Activated CD4-positive, alpha-beta T cell treated with anti-CD3 and anti-CD28 coated beads for 36 hours (primary cell): ENCODE data around the gene DNMBP. TPM values are rescaled to one million over a fixed set of nuclear protein-coding genes. Genes with fewer than 3 reads are reported as not detected.
"Not testable (repeated sequence)": the region's sequence is repeated elsewhere in the genome, so short reads cannot be mapped to it uniquely, and the experiment has no call there.

Source experiments
- ATAC-seq: fragments of 200-7000 bp; cut with Tn5 transposase; one replicate; pipeline ENCODE4 v1.10.0; 2021; ENCODE audit warnings: mild to moderate bottlenecking, moderate library complexity
- CTCF ChIA-PET: fragments of 350-600 bp; sonication (Branson Sonifier 250); formaldehyde crosslinking; loops from one replicate; lab custom pipeline; 2021; ENCODE audit warnings: antibody characterized with exemption; lab: Charles Lee
- POLR2A ChIA-PET: fragments of 350-600 bp; sonication (Branson Sonifier 250); formaldehyde crosslinking; loops from one replicate; lab custom pipeline; 2021; ENCODE audit warnings: antibody characterized with exemption, inconsistent platforms; lab: Charles Lee
- DNase-seq: peaks from one replicate; pipeline ENCODE4 v3.0.0-alpha.2; 2020
- H3K27ac Mint-ChIP-seq: one replicate; pipeline ENCODE4 v1.8.0; 2021; ENCODE audit warnings: mixed read lengths
- H3K27me3 Mint-ChIP-seq: one replicate; pipeline ENCODE4 v1.8.0; 2021; ENCODE audit warnings: mixed read lengths
- H3K36me3 Mint-ChIP-seq: one replicate; pipeline ENCODE4 v1.8.0; 2021; ENCODE audit warnings: low read depth, mixed read lengths
- H3K4me1 Mint-ChIP-seq: one replicate; pipeline ENCODE4 v1.8.0; 2021; ENCODE audit warnings: mixed read lengths
- H3K4me3 Mint-ChIP-seq: one replicate; pipeline ENCODE4 v1.8.0; 2021; ENCODE audit warnings: mild to moderate bottlenecking, moderate library complexity, mixed read lengths
- H3K9me3 Mint-ChIP-seq: one replicate; pipeline ENCODE4 v1.8.0; 2021; ENCODE audit warnings: low read depth, mixed read lengths
- intact Hi-C, 2 experiments: fragments of 100-400 bp; cut with DNase I in 1 of 2; cut with micrococcal nuclease in 1 of 2; formaldehyde crosslinking; loops; one replicate each; pipeline versions ENCODE4 v1.14.2 to v1.15.1; 2022 to 2024; cut with DNase I, micrococcal nuclease
- total RNA-seq, 2 experiments: library from RNA; stranded (reverse); gene quantifications; one replicate each; pipeline ENCODE4 v1.2.3, GENCODE V29; 2021

The DNMBP gene
- total RNA-seq, 2 experiments from 2014 or later: 1.9 to 2.4 TPM

- POLR2A ChIA-PET: no interaction called here
- no peaks in the 10 kb centered on the region for H3K9me3 Mint-ChIP-seq
- DNase-seq (no peak), ATAC-seq (no peak)
- no peaks in the 10 kb centered on the region for H3K27me3 Mint-ChIP-seq
- H3K4me1 Mint-ChIP-seq: no peaks in the 10 kb centered on the region
- intact Hi-C loops: no loop called here
- H3K36me3 Mint-ChIP-seq: no peaks in the 10 kb centered on the region
- CTCF ChIA-PET: no interaction called here
- no peak overlapping the region for H3K27ac Mint-ChIP-seq
- no peak overlapping the region for H3K4me3 Mint-ChIP-seq
These were observed 97.7 kb downstream of the DNMBP start for GRCh38 chr10:99912041-99912440.

GRCh38 chr10:99908512-99908911, 101.2 kb downstream of the DNMBP start:
- Mint-ChIP-seq H3K27ac (no peak overlapping the region), H3K4me1 (no peaks in the 10 kb centered on the region), H3K36me3 (peaks cover 2% of the 10 kb centered on the region), H3K27me3 (no peaks in the 10 kb centered on the region), H3K9me3 (no peaks in the 10 kb centered on the region), H3K4me3 (no peak overlapping the region)
- DNase-seq (peak; percentile 34), ATAC-seq (peak; percentile 93)
- POLR2A ChIA-PET: no interaction called here
- intact Hi-C loops: no loop called here
- CTCF ChIA-PET: interaction anchor here (1.0 kb wide), 1 partner anchor 97 kb away, joined by 3 read pairs; no protein-coding TSS in a partner anchor

GRCh38 chr10:99906470-99906869, 103.3 kb downstream of the DNMBP start:
- H3K36me3 Mint-ChIP-seq: peaks cover 2% of the 10 kb centered on the region
- H3K9me3 Mint-ChIP-seq: no peaks in the 10 kb centered on the region
- ChIA-PET CTCF (no interaction called here), POLR2A (no interaction called here)
- H3K27ac Mint-ChIP-seq: no peak overlapping the region
- intact Hi-C loops: no loop called here
- DNase-seq: no peak
- H3K4me1 Mint-ChIP-seq: no peaks in the 10 kb centered on the region
- H3K4me3 Mint-ChIP-seq: no peak overlapping the region
- ATAC-seq: no peak
- no peaks in the 10 kb centered on the region for H3K27me3 Mint-ChIP-seq

- no peaks in the 10 kb centered on the region for H3K4me1 Mint-ChIP-seq
- CTCF ChIA-PET: no interaction called here
- ATAC-seq: no peak
- intact Hi-C loops: no loop called here
- no peaks in the 10 kb centered on the region for H3K27me3 Mint-ChIP-seq
- POLR2A ChIA-PET: no interaction called here
- H3K36me3 Mint-ChIP-seq: peaks cover 2% of the 10 kb centered on the region
- DNase-seq: no peak
- H3K4me3 Mint-ChIP-seq: no peak overlapping the region
- no peak overlapping the region for H3K27ac Mint-ChIP-seq
- H3K9me3 Mint-ChIP-seq: no peaks in the 10 kb centered on the region
These were observed 103.8 kb downstream of the DNMBP start for GRCh38 chr10:99905971-99906370.

- no peaks in the 10 kb centered on the region for H3K4me1 Mint-ChIP-seq
- ATAC-seq (no peak), DNase-seq (no peak)
- H3K4me3 Mint-ChIP-seq: no peak overlapping the region
- no peaks in the 10 kb centered on the region for H3K27me3 Mint-ChIP-seq
- no peak overlapping the region for H3K27ac Mint-ChIP-seq
- CTCF ChIA-PET: no interaction called here
- POLR2A ChIA-PET: no interaction called here
- peaks cover 6% of the 10 kb centered on the region for H3K36me3 Mint-ChIP-seq
- H3K9me3 Mint-ChIP-seq: no peaks in the 10 kb centered on the region
- intact Hi-C loops: no loop called here
These were observed 113.9 kb downstream of the DNMBP start for GRCh38 chr10:99895867-99896266.

- ATAC-seq, H3K36me3 Mint-ChIP-seq, H3K4me1 Mint-ChIP-seq, intact Hi-C loops, POLR2A ChIA-PET, H3K9me3 Mint-ChIP-seq, H3K27ac Mint-ChIP-seq, DNase-seq, CTCF ChIA-PET, H3K4me3 Mint-ChIP-seq, H3K27me3 Mint-ChIP-seq: not testable (repeated sequence)
These were observed 114.7 kb downstream of the DNMBP start for GRCh38 chr10:99895066-99895465.

- CTCF ChIA-PET: interaction anchor here (1.0 kb wide), 1 partner anchor 112 kb away, joined by 4 read pairs; no protein-coding TSS in a partner anchor
- POLR2A ChIA-PET: interaction anchor here (0.6 kb wide), 1 partner anchor 97 kb away, joined by 3 read pairs; no protein-coding TSS in a partner anchor
- Mint-ChIP-seq H3K4me3 (no peak overlapping the region), H3K9me3 (no peaks in the 10 kb centered on the region), H3K36me3 (peaks cover 6% of the 10 kb centered on the region), H3K27me3 (no peaks in the 10 kb centered on the region), H3K27ac (no peak overlapping the region), H3K4me1 (no peaks in the 10 kb centered on the region)
- DNase-seq (no peak), ATAC-seq (no peak)
- intact Hi-C loops: no loop called here
These were observed 115.1 kb downstream of the DNMBP start for GRCh38 chr10:99894613-99895012.

- intact Hi-C loops: no loop called here
- CTCF ChIA-PET: interaction anchor here (1.0 kb wide), 2 partner anchors 9 kb away, joined by 3 to 5 read pairs; no protein-coding TSS in a partner anchor
- Mint-ChIP-seq H3K4me1 (no peaks in the 10 kb centered on the region), H3K4me3 (no peak overlapping the region), H3K27ac (no peak overlapping the region), H3K27me3 (no peaks in the 10 kb centered on the region), H3K36me3 (peaks cover 2% of the 10 kb centered on the region), H3K9me3 (no peaks in the 10 kb centered on the region)
- ATAC-seq: no peak
- POLR2A ChIA-PET: no interaction called here
- no peak for DNase-seq
These were observed 121.1 kb downstream of the DNMBP start for GRCh38 chr10:99888622-99889021.

- ChIA-PET CTCF (interaction anchor here (0.8 to 1.5 kb wide), 2 partner anchors 13 to 38 kb away, joined by 6 read pairs; no protein-coding TSS in a partner anchor), POLR2A (no interaction called here)
- Mint-ChIP-seq H3K27ac (no peak overlapping the region), H3K27me3 (no peaks in the 10 kb centered on the region), H3K9me3 (no peaks in the 10 kb centered on the region), H3K4me1 (peaks cover 4% of the 10 kb centered on the region), H3K36me3 (peaks cover 5% of the 10 kb centered on the region), H3K4me3 (no peak overlapping the region)
- no peak for ATAC-seq
- no peak for DNase-seq
- intact Hi-C loops: no loop called here
These were observed 126.2 kb downstream of the DNMBP start for GRCh38 chr10:99883523-99883922.

- Mint-ChIP-seq H3K27me3 (no peaks in the 10 kb centered on the region), H3K4me3 (no peak overlapping the region), H3K36me3 (peaks cover 13% of the 10 kb centered on the region), H3K9me3 (no peaks in the 10 kb centered on the region), H3K4me1 (peaks cover 4% of the 10 kb centered on the region), H3K27ac (no peak overlapping the region)
- ATAC-seq (no peak), DNase-seq (no peak)
- intact Hi-C loops: no loop called here
- ChIA-PET POLR2A (no interaction called here), CTCF (no interaction called here)
These were observed 128.4 kb downstream of the DNMBP start for GRCh38 chr10:99881371-99881770.

- no peak overlapping the region for H3K4me3 Mint-ChIP-seq
- H3K27ac Mint-ChIP-seq: no peak overlapping the region
- peaks cover 16% of the 10 kb centered on the region for H3K36me3 Mint-ChIP-seq
- peaks cover 4% of the 10 kb centered on the region for H3K4me1 Mint-ChIP-seq
- intact Hi-C loops: no loop called here
- peaks cover 10% of the 10 kb centered on the region for H3K27me3 Mint-ChIP-seq
- CTCF ChIA-PET: interaction anchor here (1.0 kb wide), 2 partner anchors 9 to 34 kb away, joined by 3 read pairs; no protein-coding TSS in a partner anchor
- ATAC-seq (no peak), DNase-seq (no peak)
- POLR2A ChIA-PET: interaction anchor here (0.5 kb wide), 1 partner anchor 10 kb away, joined by 5 read pairs; no protein-coding TSS in a partner anchor
- no peaks in the 10 kb centered on the region for H3K9me3 Mint-ChIP-seq
These were observed 129.5 kb downstream of the DNMBP start for GRCh38 chr10:99880080-99880835.

GRCh38 chr10:99875473-99875872, 134.3 kb downstream of the DNMBP start:
- H3K27ac Mint-ChIP-seq: no peak overlapping the region
- CTCF ChIA-PET: interaction anchor here (2.5 kb wide), 1 partner anchor 30 kb away, joined by 5 read pairs; no protein-coding TSS in a partner anchor
- POLR2A ChIA-PET: no interaction called here
- intact Hi-C loops: no loop called here
- ATAC-seq (no peak), DNase-seq (no peak)
- H3K4me3 Mint-ChIP-seq: no peak overlapping the region
- peaks cover 17% of the 10 kb centered on the region for H3K36me3 Mint-ChIP-seq
- peaks cover 48% of the 10 kb centered on the region for H3K27me3 Mint-ChIP-seq
- peaks cover 9% of the 10 kb centered on the region for H3K4me1 Mint-ChIP-seq
- H3K9me3 Mint-ChIP-seq: no peaks in the 10 kb centered on the region
